ENCODE data around the gene CCDC187. TPM values are rescaled to one million over a fixed set of nuclear protein-coding genes. Genes with fewer than 3 reads are reported as not detected.

CCDC187 gene
- total RNA-seq, 2 donors from 2014 or later, result not detected

DNA sequence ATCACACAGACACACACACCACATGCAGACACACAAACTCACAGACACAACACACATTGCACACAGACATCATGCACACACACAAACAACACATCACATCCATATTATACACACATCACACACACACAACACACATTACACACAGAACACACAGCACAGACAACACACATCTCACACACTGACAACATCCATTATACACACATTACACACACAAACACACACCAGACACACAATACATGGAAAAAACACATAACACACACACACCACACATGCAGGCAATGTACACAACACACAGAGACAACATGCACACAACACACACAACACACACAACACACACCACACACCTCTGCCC is 4.8 kb upstream of the CCDC187 start:
- Mint-ChIP-seq H3K27ac (no peak overlapping the region), H3K9me3 (no peaks in the 10 kb centered on the region), H3K36me3 (no peaks in the 10 kb centered on the region), H3K4me1 (ENCODE audit: low read depth in 2 of 2) (no peaks in the 10 kb centered on the region), H3K27me3 (no peaks in the 10 kb centered on the region), H3K4me3 (no peak overlapping the region)
- ATAC-seq, result no peak
- no peak for DNase-seq (ENCODE audit: low spot score)

DNA sequence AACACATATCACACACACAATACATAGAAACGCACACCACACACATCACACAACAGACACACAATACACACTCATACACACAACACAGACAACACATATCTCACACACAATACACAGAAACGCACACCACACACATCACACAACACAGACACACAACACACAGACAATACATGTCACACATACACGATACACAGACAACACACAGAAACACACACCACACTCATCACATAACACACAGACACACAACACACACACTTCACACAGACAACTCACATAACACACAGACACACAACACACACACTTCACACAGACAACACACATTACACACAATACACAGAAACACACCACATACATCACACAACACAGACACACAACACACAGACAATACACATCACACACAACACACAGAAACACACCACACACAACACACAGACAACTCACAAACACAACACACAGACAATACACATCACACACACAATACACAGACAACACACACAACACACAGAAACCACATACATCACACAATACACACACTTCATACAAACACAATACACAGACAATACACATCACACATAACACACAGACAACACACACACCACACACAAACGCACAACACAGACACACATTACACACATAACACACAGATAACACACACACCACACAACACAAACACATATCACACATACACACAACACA is 4.3 kb upstream of the CCDC187 start:
- ATAC-seq (no peak), DNase-seq (ENCODE audit: low spot score) (no peak)
- Mint-ChIP-seq H3K27me3 (no peaks in the 10 kb centered on the region), H3K4me1 (ENCODE audit: low read depth in 2 of 2) (no peaks in the 10 kb centered on the region), H3K9me3 (no peaks in the 10 kb centered on the region), H3K27ac (no peak overlapping the region), H3K4me3 (no peak overlapping the region), H3K36me3 (no peaks in the 10 kb centered on the region)

DNA sequence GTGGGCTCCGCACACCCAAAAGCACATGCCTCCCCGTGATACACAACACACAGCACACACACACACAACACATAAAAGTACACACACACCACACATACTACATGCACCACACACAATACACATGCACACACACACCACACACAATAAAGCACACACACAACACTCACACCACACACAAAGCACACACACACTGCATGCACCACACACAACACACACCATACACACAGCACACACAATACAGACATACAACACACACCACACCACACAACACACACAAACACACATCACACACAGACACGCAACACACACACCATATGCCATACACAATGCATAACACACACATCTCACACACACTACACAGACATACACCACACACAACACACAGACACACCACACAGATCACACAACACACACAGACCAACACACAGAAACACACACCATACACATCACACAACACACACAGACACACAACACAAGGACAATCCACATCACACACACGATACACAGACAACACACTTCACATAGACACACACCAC is 3.4 kb upstream of the CCDC187 start:
- no peaks in the 10 kb centered on the region for H3K4me1 Mint-ChIP-seq (ENCODE audit: low read depth in 2 of 2)
- H3K36me3 Mint-ChIP-seq, result no peaks in the 10 kb centered on the region
- no peaks in the 10 kb centered on the region for H3K9me3 Mint-ChIP-seq
- DNase-seq (ENCODE audit: low spot score) (no peak), ATAC-seq (no peak)
- no peak overlapping the region for H3K4me3 Mint-ChIP-seq
- H3K27ac Mint-ChIP-seq, result no peak overlapping the region
- no peaks in the 10 kb centered on the region for H3K27me3 Mint-ChIP-seq

DNA sequence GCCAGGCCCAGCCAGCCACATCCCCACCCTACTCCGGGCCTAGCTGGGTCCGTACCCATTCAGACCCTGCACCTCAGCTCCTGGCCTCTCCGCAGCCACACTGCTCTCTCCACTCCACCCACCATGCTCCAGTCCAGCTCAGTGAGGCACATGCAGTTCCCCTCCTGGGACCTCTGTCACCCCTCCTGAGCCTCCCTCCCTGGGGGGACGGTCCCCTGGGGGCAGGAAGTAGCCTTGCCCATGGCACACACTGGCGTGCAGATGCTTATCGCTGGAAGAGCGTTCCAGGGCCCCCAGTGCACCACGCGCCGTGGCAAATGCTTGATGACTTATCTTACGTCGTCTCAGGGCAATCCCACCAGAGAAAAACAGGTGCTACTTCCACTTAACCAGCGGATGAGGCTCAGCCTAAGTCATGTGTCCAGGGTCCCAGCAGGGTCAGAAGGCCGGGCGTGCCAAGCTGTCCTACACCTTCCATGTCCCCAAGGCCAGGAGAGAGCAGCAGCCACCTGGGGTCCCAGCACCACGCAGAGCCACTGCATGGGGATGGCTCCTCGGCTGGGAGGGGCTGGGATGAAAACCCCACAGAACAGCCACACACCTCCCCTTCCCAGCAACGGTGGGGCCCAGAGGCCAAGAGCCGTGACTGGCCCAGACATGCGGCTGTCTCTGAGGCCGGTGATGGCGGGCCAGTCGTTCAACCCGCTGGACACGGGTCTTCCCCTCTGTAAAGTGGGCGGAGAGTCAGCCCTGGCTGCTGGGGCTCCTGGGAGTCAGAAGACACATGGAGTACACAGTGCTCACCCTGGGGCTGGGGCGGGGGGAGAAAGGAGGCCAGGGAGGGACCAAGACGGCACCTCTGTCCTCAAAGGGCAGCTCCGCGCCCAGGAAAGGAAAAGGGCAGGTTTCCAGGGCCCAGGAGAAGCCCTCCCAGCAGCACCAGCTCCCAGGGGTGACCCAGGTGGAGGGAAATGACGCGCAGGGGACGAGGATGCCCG is 2.6 kb upstream of the CCDC187 start:
- H3K36me3 Mint-ChIP-seq, result no peaks in the 10 kb centered on the region
- ATAC-seq (peak; percentile 22 to 49), DNase-seq (ENCODE audit: low spot score) (no peak)
- no peaks in the 10 kb centered on the region for H3K27me3 Mint-ChIP-seq
- no peaks in the 10 kb centered on the region for H3K4me1 Mint-ChIP-seq (ENCODE audit: low read depth in 2 of 2)
- no peaks in the 10 kb centered on the region for H3K9me3 Mint-ChIP-seq
- H3K27ac Mint-ChIP-seq, result no peak overlapping the region
- no peak overlapping the region for H3K4me3 Mint-ChIP-seq

DNA sequence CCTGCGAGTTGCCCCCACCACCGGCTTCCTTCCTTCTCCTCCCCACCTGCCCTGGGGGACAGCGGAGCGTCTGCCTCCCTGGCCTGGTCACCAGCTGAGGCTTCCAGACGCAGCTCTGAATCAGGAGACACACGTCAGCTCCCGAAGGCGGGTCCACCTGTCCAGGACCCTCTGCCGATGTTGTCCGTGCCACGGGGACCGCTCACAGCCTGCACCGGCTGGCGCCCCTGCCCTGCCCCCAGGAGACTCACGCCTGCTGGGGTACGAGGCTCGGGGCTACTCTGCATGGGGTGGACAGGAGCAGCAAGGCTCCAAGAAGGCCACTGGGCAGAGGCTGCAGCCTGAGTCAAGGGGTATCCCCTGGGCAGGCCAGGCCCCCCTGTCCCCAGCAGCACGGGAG is 1.9 kb upstream of the CCDC187 start:
- DNase-seq (ENCODE audit: low spot score) (no peak), ATAC-seq (peak in 1 of 2 donors; percentile 38)
- Mint-ChIP-seq H3K4me3 (no peak overlapping the region), H3K27ac (no peak overlapping the region), H3K36me3 (no peaks in the 10 kb centered on the region), H3K9me3 (no peaks in the 10 kb centered on the region), H3K27me3 (no peaks in the 10 kb centered on the region), H3K4me1 (ENCODE audit: low read depth in 2 of 2) (no peaks in the 10 kb centered on the region)

DNA sequence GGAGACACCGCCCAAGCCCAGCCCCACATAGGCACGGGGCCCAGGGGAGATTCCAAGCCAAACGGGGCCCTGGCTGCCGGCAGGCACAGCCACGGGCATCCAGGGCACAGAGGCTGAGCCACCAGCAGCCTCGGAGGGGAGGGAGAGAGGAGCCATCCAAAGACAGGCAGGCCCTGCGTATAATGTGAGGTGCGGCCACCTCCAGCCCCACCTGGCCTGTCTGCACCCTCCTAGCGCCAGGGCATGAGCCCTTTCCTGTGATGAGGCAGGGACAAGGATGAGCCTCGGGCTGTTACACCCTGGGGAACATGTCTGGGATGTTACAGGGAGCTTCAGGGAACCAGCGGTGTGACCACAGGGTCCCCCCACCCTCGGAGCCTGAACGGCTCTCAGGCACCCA is 1.1 kb upstream of the CCDC187 start:
- ATAC-seq, result no peak
- DNase-seq (ENCODE audit: low spot score), result no peak

DNA sequence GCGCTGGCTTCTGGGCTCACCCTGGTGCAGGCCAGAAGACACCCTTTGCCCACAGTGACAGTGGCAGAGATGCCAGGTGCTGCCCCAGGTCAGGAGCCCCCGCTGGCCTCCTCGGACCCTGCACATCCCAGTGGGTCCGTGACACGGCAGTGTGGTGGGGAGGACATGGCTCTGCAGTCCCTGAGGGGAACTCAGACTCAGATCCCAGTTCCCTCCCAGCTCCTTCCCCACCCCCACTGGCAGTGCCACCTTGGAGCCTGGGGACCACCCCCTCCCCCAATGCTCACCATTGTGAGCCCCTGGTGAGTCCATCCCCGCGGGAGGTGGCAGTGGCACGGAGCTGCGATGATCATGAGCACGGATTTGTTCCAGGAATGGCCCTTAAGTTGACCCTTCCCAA is 562 bp upstream of the CCDC187 start:
- no peaks in the 10 kb centered on the region for H3K9me3 Mint-ChIP-seq
- no peak for ATAC-seq
- DNase-seq (ENCODE audit: low spot score), result no peak
- no peak overlapping the region for H3K27ac Mint-ChIP-seq
- H3K36me3 Mint-ChIP-seq, result no peaks in the 10 kb centered on the region
- no peaks in the 10 kb centered on the region for H3K27me3 Mint-ChIP-seq
- no peaks in the 10 kb centered on the region for H3K4me1 Mint-ChIP-seq (ENCODE audit: low read depth in 2 of 2)
- H3K4me3 Mint-ChIP-seq, result no peak overlapping the region

More for the DNA sequence above, 1.1 kb upstream of the CCDC187 start:
- Mint-ChIP-seq H3K27ac (no peak overlapping the region), H3K9me3 (no peaks in the 10 kb centered on the region), H3K4me3 (no peak overlapping the region), H3K4me1 (ENCODE audit: low read depth in 2 of 2) (no peaks in the 10 kb centered on the region), H3K36me3 (no peaks in the 10 kb centered on the region), H3K27me3 (no peaks in the 10 kb centered on the region)

DNA sequence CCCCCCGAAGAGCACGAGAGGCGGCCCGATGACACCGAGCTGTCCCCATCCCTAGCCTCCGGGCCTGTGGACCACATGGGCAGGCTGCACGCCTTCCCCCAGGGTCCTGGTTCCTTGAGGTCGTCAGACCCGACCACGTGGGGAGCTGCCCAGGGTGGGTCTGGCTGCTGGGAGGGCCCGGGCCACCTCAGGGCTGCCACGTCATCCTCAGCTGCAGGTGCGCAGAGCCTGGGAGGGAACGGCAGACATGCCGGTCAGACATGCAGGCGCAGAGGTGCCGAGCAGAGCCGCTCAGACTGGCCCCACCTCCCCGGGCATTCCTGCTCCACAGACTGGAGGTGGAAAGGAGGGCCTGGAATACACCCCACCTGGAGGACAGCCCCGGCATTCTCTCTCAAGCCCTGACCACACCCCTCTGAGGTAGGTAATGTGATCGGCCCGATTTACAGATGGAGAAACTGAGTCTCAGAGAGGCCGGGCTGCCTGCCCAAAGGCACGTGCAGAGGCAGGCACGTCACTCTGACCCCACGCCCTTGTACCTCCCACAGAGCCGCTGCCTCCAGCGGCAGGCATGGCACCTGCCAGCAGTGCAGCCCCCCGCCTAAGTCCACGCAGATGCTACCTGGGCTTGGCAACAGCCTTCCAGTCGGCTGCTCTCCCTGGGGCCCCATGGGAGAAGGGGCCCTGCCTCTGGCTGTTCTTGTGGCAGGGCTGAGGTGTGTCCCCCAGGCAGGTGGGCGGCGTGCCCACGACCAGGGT is 649 bp downstream of the CCDC187 start:
- ATAC-seq, result no peak
- no peak for DNase-seq (ENCODE audit: low spot score)
- no peaks in the 10 kb centered on the region for H3K36me3 Mint-ChIP-seq

DNA sequence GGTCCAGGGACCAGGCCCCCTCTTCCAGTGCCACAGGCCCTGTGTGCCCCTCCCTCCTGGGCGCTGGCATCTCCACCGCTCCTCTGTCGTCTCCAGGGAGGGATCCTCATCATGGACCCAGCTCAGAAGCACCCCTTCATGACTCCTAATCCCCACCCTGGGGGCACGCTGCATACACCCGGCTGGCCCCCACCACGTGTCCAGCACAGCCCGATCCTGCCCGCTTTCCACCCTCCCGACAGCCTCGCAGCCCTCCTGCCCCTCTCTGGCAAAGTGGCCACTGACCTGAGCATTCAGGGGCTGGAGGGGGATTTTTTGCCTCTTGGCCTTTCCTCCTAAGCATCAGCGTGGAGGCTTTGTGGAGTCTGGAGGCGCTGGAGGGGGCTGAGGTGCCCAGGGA is 1.4 kb downstream of the CCDC187 start:
- H3K4me1 Mint-ChIP-seq (ENCODE audit: low read depth in 2 of 2), result no peaks in the 10 kb centered on the region
- no peaks in the 10 kb centered on the region for H3K36me3 Mint-ChIP-seq

More for the DNA sequence above, 649 bp downstream of the CCDC187 start:
- no peak overlapping the region for H3K4me3 Mint-ChIP-seq
- no peaks in the 10 kb centered on the region for H3K27me3 Mint-ChIP-seq
- H3K4me1 Mint-ChIP-seq (ENCODE audit: low read depth in 2 of 2), result no peaks in the 10 kb centered on the region
- H3K27ac Mint-ChIP-seq, result no peak overlapping the region
- no peaks in the 10 kb centered on the region for H3K9me3 Mint-ChIP-seq

DNA sequence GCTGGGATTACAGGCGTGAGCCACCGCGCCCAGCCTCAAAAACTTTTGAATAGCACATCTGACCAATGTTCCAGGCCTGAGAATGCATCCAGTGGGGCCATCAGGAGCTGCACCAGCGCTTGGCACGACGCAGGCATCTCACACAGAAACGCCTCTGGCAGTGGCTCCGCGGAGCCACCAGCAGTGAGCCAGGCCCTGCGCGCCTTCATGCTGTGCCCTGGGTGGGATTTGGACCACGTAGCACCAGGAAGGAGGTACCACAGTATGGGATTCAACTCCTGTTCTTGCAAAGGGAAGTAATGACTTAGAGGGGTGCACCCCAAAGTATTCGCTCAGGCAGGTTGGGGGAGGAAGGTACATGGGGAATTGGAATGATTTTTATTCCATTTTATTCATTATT is 3.0 kb downstream of the CCDC187 start:
- H3K36me3 Mint-ChIP-seq, result no peaks in the 10 kb centered on the region
- no peaks in the 10 kb centered on the region for H3K4me1 Mint-ChIP-seq (ENCODE audit: low read depth in 2 of 2)
- no peaks in the 10 kb centered on the region for H3K27me3 Mint-ChIP-seq
- DNase-seq (ENCODE audit: low spot score), result no peak
- ATAC-seq, result no peak
- H3K27ac Mint-ChIP-seq, result no peak overlapping the region
- H3K9me3 Mint-ChIP-seq, result no peaks in the 10 kb centered on the region
- no peak overlapping the region for H3K4me3 Mint-ChIP-seq

More for the DNA sequence above, 1.4 kb downstream of the CCDC187 start:
- Mint-ChIP-seq H3K9me3 (no peaks in the 10 kb centered on the region), H3K27ac (no peak overlapping the region), H3K4me3 (no peak overlapping the region), H3K27me3 (no peaks in the 10 kb centered on the region)
- DNase-seq (ENCODE audit: low spot score) (no peak), ATAC-seq (no peak)

DNA sequence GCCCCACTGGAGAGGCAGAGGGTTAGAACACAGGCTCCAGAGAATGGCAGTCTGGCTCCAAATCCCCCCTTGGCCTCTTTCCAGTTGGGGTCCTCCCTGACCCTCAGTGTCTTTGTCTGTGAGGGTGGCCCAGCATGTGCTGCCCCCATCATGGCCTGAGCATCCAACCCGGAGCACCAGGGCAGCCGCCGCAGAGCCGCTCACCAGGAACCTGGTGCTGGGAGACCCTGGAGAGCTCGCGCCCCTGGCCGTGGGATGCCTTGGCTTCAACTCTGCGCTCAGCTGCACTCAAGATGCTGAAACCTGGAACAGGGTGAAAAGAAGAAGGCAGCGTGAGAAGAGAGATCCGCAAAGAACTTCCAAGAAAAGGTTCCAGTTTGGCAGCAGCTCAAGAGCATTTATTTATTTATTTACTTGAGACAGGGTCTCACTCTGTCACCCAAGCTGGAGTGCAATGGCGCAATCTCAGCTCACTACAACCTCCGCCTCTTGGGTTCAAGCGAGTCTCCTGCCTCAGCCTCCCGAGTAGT is 3.8 kb downstream of the CCDC187 start:
- Mint-ChIP-seq H3K36me3 (no peaks in the 10 kb centered on the region), H3K27me3 (no peaks in the 10 kb centered on the region)

DNA sequence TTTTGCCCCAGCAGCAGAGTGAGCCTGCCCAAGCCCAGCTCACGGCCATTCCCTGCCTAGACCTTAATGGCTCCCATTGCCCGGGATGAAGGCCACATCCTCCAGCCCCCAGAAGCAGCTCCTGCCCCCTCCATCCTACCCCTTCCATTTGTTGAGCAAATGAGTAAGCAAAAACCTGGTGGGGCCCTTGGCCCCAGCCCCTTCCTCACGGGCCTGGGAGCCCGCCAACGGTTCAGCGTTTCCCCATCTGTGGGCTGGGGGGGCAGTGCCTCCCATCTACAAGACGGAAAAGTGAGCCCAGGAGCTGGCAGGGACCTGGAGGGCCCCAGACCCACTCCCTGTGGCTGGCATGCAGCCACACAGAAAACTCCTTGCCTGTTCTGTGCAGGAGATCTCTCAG is 4.4 kb downstream of the CCDC187 start:
- ATAC-seq (no peak), DNase-seq (ENCODE audit: low spot score) (no peak)
- H3K9me3 Mint-ChIP-seq, result no peaks in the 10 kb centered on the region
- H3K36me3 Mint-ChIP-seq, result no peaks in the 10 kb centered on the region
- no peaks in the 10 kb centered on the region for H3K27me3 Mint-ChIP-seq
- H3K4me3 Mint-ChIP-seq, result no peak overlapping the region
- no peak overlapping the region for H3K27ac Mint-ChIP-seq
- no peaks in the 10 kb centered on the region for H3K4me1 Mint-ChIP-seq (ENCODE audit: low read depth in 2 of 2)

More for the DNA sequence above, 3.8 kb downstream of the CCDC187 start:
- Mint-ChIP-seq H3K27ac (no peak overlapping the region), H3K9me3 (no peaks in the 10 kb centered on the region), H3K4me1 (ENCODE audit: low read depth in 2 of 2) (no peaks in the 10 kb centered on the region), H3K4me3 (no peak overlapping the region)
- ATAC-seq (no peak), DNase-seq (ENCODE audit: low spot score) (no peak)

DNA sequence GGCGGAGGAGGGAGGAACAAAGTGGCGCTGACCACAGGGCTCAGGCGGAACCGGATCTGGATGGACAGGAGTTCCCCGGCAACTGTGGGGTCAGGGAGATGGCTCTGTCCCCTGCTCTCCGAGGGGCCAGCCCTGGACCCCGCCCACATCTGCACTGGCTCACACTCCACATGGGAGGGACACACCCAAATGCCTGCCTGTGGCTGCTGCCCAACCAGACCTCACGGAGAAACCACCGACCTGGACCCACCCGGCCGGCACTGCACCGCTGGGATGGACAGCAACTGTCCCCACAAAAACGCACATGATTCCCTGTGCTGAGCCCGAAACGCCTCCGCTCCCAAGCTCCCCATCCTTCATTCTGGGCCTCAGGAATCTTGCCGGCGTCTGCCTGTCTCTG is 4.8 kb downstream of the CCDC187 start:
- no peak overlapping the region for H3K4me3 Mint-ChIP-seq
- H3K36me3 Mint-ChIP-seq, result no peaks in the 10 kb centered on the region
- H3K9me3 Mint-ChIP-seq, result no peaks in the 10 kb centered on the region
- DNase-seq (ENCODE audit: low spot score), result no peak
- ATAC-seq, result no peak
- H3K27me3 Mint-ChIP-seq, result no peaks in the 10 kb centered on the region
- H3K4me1 Mint-ChIP-seq (ENCODE audit: low read depth in 2 of 2), result no peaks in the 10 kb centered on the region
- no peak overlapping the region for H3K27ac Mint-ChIP-seq
